Adrenal gland (tissue), 5 donors: ENCODE measurements around the gene AP2S1.

Source experiments
- POLR2A ChIP-seq, 2 donors: fragments of 450-650 bp; IDR thresholded peaks; one replicate each; pipeline ENCODE4 v1.6.1; 2017; ENCODE audit warnings: antibody characterized with exemption in 2 of 2, mild to moderate bottlenecking in 2 of 2, moderate library complexity in 1 of 2
- TF ChIP-seq, protein P1 (sequence below), 6 experiments: fragments of 450-650 bp in 4 of 6; fragments of 200-600 bp in 2 of 6; sonication (generic) in 1 of 6; IDR thresholded peaks; 1 replicate in 5 of 6; 2 replicates in 1 of 6; pipeline versions ENCODE4 v1.5.1 to v1.8.0; 2016 to 2021; ENCODE audit warnings: antibody characterized with exemption in 6 of 6, mild to moderate bottlenecking in 2 of 6, moderate library complexity in 1 of 6
- donor health status: DM: no; HTN: no; CAD: no.

- no peak for TF ChIP-seq POLR2A (IDR thresholded peaks at IDR 0.05)
- TF ChIP-seq, protein P1, sequence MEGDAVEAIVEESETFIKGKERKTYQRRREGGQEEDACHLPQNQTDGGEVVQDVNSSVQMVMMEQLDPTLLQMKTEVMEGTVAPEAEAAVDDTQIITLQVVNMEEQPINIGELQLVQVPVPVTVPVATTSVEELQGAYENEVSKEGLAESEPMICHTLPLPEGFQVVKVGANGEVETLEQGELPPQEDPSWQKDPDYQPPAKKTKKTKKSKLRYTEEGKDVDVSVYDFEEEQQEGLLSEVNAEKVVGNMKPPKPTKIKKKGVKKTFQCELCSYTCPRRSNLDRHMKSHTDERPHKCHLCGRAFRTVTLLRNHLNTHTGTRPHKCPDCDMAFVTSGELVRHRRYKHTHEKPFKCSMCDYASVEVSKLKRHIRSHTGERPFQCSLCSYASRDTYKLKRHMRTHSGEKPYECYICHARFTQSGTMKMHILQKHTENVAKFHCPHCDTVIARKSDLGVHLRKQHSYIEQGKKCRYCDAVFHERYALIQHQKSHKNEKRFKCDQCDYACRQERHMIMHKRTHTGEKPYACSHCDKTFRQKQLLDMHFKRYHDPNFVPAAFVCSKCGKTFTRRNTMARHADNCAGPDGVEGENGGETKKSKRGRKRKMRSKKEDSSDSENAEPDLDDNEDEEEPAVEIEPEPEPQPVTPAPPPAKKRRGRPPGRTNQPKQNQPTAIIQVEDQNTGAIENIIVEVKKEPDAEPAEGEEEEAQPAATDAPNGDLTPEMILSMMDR (IDR thresholded peaks at IDR 0.05): no peak
Observed at GRCh38 chr19:46886546-46887239, 36.0 kb upstream of the AP2S1 start.
